ENCODE data around the gene EPB41. TPM values are rescaled to one million over a fixed set of nuclear protein-coding genes. Genes with fewer than 3 reads are reported as not detected.
A peak's percentile ranks its signal among the peaks of the same experiment; 100 is the strongest.

Gene EPB41
- total and polyA plus RNA-seq, 9 of the 15 experiments (the other 6 are each of a cell fraction or from before 2014, with no cell fraction given) = 3.7 to 213 (median 141) TPM

- TF ChIP-seq, protein P1, sequence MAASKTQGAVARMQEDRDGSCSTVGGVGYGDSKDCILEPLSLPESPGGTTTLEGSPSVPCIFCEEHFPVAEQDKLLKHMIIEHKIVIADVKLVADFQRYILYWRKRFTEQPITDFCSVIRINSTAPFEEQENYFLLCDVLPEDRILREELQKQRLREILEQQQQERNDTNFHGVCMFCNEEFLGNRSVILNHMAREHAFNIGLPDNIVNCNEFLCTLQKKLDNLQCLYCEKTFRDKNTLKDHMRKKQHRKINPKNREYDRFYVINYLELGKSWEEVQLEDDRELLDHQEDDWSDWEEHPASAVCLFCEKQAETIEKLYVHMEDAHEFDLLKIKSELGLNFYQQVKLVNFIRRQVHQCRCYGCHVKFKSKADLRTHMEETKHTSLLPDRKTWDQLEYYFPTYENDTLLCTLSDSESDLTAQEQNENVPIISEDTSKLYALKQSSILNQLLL (CRISPR knock-in tag; IDR thresholded peaks at IDR 0.05; ENCODE audit: borderline replicate concordance) = no peak
- TF ChIP-seq, protein P2, sequence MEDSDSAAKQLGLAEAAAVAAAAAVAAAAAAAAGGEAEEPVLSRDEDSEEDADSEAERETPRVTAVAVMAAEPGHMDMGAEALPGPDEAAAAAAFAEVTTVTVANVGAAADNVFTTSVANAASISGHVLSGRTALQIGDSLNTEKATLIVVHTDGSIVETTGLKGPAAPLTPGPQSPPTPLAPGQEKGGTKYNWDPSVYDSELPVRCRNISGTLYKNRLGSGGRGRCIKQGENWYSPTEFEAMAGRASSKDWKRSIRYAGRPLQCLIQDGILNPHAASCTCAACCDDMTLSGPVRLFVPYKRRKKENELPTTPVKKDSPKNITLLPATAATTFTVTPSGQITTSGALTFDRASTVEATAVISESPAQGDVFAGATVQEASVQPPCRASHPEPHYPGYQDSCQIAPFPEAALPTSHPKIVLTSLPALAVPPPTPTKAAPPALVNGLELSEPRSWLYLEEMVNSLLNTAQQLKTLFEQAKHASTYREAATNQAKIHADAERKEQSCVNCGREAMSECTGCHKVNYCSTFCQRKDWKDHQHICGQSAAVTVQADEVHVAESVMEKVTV (CRISPR knock-in tag; IDR thresholded peaks at IDR 0.05) = no peak
- no peak for TF ChIP-seq ZBTB7A (IDR thresholded peaks at IDR 0.05; ENCODE audit: borderline replicate concordance, control insufficient read depth, low read depth, low read length)
- TF ChIP-seq KDM1A (IDR thresholded peaks at IDR 0.05) = peak; percentile 88 to 94
- TF ChIP-seq ZNF766 (CRISPR knock-in tag; conservative IDR thresholded peaks at IDR 0.05) = no peak
- TF ChIP-seq FOXK2 (conservative IDR thresholded peaks at IDR 0.05 in 1 of 2, IDR thresholded peaks at IDR 0.05 in 1 of 2; ENCODE audit: low read depth in 2 of 2) = peak in 1 of 2 experiments; percentile 45; a peak in 1 of 4 replicates
- TF ChIP-seq RBM14 (IDR thresholded peaks at IDR 0.05; ENCODE audit: borderline replicate concordance, insufficient read depth, low read depth, low read length) = no peak
- TF ChIP-seq ZNF121 (CRISPR knock-in tag; conservative IDR thresholded peaks at IDR 0.05) = no peak
- TF ChIP-seq SMARCA5 (IDR thresholded peaks at IDR 0.05) = peak; percentile 83; the same call in 1 of the 2 replicates
- no peak for TF ChIP-seq ZNF146 (CRISPR knock-in tag; IDR thresholded peaks at IDR 0.05; ENCODE audit: unreplicated experiment)
- TF ChIP-seq JUN (IDR thresholded peaks at IDR 0.05; ENCODE audit: borderline replicate concordance, low read depth, low read length) = no peak
- TF ChIP-seq JUN (CRISPR knock-in tag; IDR thresholded peaks at IDR 0.05; ENCODE audit: borderline replicate concordance) = no peak
- TF ChIP-seq, protein P3, sequence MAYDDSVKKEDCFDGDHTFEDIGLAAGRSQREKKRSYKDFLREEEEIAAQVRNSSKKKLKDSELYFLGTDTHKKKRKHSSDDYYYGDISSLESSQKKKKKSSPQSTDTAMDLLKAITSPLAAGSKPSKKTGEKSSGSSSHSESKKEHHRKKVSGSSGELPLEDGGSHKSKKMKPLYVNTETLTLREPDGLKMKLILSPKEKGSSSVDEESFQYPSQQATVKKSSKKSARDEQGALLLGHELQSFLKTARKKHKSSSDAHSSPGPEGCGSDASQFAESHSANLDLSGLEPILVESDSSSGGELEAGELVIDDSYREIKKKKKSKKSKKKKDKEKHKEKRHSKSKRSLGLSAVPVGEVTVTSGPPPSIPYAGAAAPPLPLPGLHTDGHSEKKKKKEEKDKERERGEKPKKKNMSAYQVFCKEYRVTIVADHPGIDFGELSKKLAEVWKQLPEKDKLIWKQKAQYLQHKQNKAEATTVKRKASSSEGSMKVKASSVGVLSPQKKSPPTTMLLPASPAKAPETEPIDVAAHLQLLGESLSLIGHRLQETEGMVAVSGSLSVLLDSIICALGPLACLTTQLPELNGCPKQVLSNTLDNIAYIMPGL (CRISPR knock-in tag; IDR thresholded peaks at IDR 0.05) = no peak
- no peak for TF ChIP-seq E2F8 (IDR thresholded peaks at IDR 0.05; ENCODE audit: low read depth, partially characterized antibody)
- TF ChIP-seq TAF7 (tag; IDR thresholded peaks at IDR 0.05) = no peak
- peak; percentile 63 for TF ChIP-seq FOXM1 (IDR thresholded peaks at IDR 0.05; ENCODE audit: low read depth)
- TF ChIP-seq FOXM1 (CRISPR knock-in tag; IDR thresholded peaks at IDR 0.05; ENCODE audit: low read depth) = no peak
- TF ChIP-seq HDAC3 (IDR thresholded peaks at IDR 0.05; ENCODE audit: borderline replicate concordance, partially characterized antibody) = no peak
- no peak for TF ChIP-seq NR2C2 (CRISPR knock-in tag; IDR thresholded peaks at IDR 0.05)
- 0 out of 2 replicates have a peak, but pooled peaks have one; percentile 20 for TF ChIP-seq NR2C2 (tag; IDR thresholded peaks at IDR 0.05)
Measured at GRCh38 chr1:28902738-28903137, 11.6 kb upstream of the EPB41 start (continued).
